C1 segment of cervical spinal cord (tissue), 14 donors: ENCODE data around the gene CACNG5.
"Not testable (repeated sequence)": the region's sequence is repeated elsewhere in the genome, so short reads cannot be mapped to it uniquely, and the experiment has no call there.

ENCODE experiments used
- DNase-seq, 14 donors: peaks; one replicate each; lab custom pipeline; 2025; lab: John Stamatoyannopoulos, UW

Gene CACNG5

DNA sequence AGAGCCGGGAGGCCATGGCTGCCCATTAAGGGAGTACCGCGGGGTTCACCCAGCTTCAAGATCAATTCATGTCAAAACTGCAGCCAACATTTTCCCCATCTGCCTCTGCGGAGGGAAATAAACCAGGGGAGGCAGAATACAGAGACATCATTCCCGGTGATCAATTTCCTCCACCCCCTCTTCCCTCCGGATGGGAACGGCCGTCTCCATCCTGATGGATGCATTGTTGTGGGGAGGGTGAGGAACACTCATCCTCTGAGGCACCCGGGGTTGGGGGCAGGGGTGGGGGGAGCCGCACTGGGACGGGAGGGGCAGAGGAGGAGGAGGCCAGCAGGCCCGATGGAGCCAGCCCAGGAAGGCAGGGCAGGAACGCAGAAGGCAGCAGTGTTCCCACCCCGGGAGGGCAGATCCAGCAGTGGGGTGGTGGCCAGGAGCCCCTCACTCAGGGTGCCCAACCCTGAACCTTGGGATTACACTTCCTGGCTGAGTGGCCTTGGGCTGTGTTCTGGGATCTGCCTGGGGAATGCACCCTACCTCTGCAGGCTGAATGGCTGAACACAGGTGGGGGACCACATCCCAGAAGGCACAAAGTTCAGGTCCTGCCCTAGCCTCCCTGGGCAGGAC is 14.2 kb downstream of the CACNG5 start:
- no peak for DNase-seq

DNA sequence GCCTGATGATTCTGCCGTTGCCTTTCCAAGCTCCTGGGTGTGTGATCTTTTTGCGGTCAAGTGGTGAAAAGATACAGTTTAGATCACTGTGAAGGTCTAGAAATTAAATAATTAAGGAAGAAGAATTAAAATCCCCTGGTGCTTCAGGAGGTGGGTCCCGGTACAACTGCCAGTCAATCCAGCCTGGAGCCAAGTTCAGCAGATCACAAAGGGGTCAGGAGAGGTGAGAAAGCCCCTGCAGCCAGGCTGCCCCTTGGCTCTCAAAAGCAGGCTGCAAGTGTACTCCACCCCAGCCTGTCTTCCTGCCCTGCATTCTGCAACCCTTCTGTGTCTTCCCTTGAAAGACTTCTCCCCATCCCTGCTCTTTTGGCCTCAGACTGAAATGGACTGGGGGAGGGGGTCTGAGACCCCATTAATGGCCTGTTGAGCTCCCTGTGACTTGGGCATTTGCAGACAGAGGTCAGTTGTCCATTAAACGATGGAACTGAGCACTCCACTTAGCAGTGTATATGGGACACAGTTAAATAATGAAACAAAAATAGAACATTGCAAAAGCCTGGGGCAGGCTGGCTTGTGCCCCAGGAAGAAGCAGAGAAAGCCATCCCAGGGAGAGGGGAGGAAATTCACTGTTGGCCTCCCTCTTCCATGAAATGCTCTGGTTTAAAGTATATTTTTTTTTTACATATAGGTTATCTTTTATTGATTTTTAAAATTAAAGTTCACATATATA is 15.1 kb downstream of the CACNG5 start:
- no peak for DNase-seq

DNA sequence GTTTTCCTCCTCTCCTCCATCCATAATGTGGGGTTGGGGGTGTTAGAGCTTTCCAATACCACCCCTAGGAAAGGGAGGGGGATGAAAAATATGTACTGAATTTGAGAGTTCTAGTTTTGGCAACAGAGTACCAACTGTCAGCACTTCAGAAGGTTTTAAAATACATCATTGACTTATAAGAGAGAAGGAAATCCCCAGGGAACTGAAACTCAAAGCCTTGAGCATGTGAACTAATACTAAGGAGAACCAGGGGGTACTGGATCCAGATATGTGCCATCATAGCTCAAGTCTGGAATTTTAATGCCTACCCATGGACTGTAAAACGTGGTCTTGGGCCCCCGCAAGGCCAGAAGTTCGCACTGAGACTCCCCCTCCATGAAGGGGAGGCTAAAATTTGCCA is 15.8 kb downstream of the CACNG5 start:
- no peak for DNase-seq

DNA sequence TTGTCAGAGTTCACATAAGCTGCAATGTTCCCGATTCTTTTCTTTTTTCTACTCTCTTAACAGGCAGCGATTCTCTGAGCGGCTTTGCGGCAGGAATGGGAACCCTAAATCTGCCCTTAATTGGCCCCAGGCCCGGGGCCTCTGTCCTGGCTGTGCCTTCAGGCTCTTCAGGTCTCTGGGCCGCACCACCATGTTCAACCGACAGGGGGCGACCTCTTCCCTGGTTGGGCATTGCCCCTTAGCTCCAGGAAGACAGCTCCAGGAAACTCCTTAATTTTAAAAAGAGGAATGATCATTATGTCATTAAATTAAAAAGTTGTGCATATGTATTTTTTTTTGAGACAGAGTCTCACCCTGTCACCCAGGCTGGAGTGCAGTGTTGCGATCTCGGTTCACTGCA is 20.3 kb downstream of the CACNG5 start:
- no peak for DNase-seq

DNA sequence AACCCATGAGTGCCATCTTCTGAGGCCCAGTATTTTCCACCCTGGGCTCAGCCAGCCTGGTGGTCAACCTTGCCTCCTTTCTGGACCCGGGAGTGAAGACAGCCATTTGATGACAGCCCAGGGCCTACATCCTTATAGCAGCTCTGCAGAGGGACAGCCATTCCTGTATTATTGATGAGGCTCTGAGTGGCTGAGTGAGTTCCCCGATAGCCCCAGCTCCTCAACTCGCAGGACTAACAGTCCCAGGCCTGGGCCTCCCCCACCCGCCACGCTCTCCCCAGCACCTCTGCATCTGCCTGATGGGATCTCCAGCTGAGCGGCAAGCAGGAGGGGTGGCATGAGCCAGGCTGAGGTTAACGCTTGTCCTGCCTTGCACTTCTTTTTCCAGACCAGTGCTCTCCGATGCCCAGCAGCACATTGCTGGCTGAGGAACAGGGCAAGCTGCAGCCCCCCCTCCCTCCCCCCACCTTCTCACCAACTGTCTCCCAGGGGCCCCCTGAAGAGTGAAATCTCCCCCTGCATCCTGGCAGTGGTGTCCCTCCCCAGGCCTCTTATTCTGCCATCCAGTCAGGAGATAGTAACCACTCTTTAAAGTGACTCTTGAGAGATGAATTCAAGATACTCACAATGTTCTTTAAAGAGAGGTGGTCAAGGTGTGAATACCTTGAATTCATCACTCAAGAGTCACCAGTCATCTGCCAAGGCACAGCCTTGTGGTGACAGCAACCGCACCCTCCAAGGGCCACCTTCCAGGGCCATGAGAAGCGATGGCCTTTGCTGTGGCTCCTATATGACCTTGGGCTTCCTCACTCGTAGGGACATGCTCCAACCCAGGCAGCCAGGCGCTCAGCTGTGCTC is 23.5 kb downstream of the CACNG5 start:
- DNase-seq: no peak

DNA sequence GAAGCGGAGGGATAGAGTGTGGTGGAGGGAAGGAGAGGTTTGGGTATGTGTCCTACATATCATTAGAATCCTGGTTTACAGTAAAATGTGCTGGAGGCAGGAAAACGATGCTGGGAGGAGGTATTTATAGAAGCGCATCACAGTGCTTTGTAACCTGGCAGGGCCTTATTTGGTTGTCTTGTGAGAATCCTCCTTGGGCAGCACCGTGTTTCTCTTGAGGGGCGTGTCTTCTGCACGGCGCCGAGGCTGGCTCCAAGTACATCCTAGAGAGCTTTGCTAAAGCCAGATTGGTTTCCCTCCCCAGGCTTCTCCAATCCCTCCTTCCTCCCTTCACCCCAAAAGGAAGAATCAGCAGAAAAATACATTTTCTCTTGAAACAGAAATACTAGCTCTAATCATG is 24.4 kb downstream of the CACNG5 start:
- no peak for DNase-seq

DNA sequence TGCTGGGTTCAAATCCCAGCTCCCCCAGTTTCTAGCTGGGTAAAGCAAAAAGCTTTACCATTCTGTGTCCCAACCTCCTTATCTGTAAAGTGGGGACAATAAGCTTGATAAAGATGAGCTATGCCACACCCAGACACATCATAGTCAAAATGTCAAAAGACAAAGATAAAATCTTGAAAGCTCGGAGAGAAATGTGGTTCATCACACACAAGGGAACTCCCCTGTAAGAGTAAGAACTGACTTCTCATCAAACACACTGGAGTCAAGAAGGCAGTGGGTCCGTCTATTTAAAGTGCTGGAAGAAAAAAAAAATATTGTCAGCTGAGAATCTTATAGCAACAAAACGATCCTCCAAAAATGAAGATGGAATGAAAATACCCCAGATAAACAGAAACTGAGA is 25.3 kb downstream of the CACNG5 start:
- DNase-seq: no peak

DNA sequence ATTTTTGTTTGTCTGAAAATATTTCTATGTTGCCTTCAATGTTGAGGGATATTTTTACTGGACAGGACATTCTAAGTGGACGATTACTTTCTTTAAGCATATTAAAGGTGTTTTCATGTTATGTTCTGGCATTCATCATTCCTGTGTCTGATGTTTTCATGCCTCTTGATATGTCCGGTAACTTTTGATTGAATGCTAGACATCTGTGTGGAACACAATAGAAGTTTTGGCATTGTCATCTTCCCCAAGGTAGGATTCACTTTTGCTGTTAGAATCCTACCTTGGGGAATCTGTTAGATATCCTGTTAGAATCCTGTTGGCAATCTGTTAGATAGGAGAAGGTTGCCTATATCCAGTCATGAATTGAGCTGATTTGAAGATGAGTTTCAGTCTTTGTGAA is 28.9 kb downstream of the CACNG5 start:
- no peak for DNase-seq

DNA sequence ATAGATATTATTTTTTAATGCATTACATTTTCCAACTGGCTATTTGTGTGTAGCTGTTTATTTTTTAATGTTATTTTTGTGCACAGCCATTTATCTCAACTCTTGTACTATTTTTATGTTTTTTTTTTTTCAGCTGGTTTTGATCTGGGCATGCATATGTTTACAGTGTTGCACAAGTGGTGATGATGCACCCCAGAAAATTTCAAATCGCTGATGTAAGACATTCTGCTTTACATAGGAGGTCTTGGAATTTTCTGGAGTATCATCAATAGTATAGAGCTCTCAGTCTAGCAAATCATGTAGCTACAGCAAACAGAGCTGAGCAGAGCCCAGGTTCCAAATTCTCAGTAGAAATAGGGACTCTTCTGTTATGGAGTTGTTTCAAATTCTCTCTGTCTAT is 30.2 kb downstream of the CACNG5 start:
- no peak for DNase-seq

DNA sequence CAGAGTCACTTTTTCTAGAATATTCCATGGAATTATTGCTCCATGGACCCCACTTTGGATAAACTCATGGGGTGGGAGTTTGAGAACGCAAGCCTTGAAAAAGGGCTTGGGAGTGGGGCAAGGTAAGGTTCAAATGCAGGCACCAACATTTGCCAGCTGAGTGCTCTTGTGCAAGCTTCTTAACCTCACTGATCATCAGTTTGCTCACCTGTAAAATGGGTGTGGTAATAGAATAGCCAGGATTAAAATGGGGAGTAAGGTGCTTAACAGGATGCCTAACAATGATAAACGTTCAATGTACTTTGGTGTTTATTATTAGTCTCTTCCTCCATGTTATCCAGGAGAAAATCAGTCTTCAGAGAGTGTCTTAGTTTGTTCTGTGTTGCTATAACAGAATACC is 39.0 kb downstream of the CACNG5 start:
- DNase-seq: no peak

DNA sequence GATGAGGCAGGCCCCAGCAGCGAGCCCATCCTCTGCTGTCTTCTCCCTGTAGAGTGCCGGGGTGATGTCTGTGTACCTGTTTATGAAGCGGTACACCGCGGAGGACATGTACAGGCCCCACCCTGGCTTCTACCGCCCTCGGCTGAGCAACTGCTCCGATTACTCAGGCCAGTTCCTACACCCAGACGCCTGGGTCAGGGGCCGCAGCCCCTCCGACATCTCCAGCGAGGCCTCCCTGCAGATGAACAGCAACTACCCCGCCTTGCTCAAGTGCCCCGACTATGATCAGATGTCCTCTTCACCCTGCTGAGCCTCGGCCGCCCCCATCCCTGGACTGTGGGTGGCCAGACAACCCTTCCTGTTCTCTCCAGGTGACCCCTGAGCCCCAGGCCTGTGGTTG is 50.0 kb downstream of the CACNG5 start:
- no peak for DNase-seq

DNA sequence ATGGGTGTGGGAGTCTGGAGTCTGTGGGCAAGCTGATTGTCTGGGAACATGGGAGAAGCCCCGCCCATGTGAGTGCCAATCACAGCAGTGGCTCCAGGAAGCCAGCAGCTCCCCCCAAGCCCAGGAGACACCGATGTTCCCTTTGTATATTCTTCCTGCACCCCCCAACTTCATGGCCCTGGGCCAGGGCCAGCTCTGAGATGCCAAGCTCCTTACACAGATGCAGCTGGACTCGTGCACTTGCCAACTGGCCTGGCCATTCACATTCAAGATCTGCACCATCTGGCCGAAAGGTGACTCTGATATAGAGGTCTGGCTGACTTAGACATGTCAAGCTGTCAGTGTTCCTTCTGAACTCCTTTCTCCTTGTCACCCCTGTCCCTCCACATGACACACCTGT is 50.5 kb downstream of the CACNG5 start:
- peak in 1 of 14 donors; percentile 11 for DNase-seq

DNA sequence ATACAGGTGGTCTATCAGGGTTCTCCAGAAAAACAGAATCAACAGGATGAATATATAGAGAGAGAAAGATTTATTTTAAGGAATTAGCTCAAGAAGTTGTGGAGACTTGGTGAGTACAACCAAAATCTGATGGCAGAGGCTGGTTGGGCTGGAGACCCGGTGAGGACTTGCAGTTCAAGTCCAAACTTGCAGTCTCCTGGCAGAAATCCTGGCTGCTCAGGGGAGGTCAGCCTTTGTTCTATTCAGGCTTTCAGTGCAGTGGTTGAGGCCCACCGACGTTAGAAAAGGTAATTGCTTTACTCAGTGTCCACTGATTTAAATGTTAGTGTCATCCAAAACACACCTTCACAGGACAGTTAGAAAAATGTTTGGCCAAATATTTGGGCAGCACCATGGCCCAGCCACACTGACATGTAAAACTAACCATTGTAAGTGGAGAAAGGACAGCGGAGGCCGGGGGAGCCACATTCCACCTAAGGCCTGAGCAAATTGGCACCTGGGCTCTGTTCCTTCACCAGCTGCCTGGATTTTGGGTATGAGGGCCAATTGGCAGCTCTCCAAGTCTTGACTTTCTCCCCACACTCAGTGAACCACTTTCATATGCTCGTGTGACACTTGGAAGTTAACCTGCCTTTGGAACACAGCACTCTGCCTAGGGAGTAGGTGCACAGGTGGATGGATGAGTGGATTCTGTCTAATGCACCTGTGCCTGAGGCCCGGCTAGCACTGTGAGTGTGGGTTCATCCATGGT is 54.7 kb downstream of the CACNG5 start:
- no peak for DNase-seq

DNA sequence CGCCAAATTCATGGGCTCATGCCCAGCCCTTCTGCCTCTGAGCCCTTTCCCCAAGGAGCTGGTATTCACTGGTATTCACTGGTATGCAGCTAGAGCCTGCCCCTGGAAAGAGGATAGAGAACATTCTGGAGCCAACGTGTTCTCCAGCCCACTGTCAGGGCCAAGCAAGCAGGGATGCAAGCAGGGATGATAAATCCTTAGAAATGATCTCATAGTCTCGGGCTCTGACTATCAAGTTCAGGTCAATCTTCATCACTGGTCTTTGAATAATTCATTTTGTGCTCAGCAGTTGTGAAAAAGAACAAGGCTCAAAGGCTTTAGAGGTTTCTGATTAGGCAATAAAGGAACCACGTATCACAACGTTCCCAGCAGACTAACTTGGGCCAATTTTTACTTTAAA is 57.3 kb downstream of the CACNG5 start:
- no peak for DNase-seq

DNA sequence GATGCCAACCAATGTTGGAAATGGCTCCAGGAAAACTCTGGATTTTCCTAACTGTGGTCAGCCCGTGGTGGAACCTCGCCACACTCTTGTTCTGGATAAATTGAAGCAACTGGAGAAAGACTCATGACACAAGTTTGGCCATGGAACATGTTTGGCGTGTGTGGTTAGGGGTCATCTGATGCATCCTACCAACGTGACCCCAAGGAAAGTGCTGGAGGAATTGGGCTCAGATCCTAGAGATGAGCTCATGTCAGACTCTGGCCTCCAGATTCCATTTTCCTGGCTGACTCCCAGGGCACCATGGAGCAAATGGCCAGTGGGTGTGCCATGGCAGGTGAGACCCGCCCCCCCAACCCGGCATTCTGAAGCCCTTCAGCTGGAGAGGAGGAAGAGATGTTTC is 58.5 kb downstream of the CACNG5 start:
- DNase-seq: no peak

DNA sequence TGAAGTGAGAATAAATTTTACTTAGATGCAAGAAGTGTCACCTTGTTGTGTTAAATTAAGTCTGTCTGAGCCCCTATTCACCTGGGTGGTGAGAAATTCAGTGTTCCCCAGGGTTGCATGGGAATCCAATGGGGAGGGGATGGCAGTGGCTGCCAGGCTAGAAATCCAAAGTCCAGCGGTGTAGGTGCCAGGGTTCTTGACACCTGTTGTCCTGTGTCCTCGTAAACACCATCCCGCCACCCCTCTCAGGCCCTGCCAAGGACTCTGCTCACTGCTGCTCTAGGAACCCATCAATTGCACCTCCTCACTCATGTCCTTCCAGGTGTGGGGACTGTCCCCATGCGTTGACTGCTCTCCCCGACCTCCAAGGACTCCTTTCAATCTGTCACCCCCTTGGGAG is 58.9 kb downstream of the CACNG5 start:
- no peak for DNase-seq

DNA sequence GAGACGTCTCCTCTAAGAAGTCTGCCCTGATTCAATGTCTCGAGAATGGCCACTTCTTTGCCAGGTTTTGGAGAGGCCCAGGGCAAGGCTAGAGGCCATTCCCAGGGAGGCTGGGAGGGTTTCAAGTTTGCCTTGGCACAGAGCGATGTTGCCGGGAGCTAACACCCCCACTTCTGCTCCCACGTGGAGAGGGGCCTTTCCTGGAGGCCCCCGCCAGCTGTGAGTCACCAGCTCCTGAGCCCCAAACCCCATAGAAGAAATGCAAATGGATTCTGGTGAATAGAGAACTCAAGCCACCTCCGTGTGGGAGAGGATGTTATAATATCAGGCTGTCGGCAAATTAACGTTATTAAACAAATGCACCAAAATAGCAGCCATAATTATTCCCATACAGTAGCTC is 62.2 kb downstream of the CACNG5 start:
- no peak for DNase-seq

DNA sequence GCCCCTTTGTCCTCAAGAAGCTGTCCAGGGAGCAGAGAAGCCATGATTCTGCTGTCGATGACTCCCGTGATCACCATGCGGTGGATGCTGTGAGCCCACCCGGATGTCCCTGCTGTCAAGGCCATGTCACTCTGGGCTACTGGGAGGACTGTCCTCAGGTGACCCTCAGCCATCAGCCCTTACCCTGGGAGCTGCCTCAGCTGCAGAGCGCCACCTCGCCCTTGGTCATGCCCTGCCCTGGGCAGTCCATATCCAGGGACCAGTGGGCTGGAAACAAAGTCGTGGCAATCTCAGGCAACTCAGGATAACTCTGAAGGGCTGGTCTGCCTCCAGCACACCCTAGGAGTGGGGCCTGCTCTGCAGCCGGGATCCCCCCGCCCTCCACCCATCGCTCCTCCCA is 63.6 kb downstream of the CACNG5 start:
- no peak for DNase-seq

DNA sequence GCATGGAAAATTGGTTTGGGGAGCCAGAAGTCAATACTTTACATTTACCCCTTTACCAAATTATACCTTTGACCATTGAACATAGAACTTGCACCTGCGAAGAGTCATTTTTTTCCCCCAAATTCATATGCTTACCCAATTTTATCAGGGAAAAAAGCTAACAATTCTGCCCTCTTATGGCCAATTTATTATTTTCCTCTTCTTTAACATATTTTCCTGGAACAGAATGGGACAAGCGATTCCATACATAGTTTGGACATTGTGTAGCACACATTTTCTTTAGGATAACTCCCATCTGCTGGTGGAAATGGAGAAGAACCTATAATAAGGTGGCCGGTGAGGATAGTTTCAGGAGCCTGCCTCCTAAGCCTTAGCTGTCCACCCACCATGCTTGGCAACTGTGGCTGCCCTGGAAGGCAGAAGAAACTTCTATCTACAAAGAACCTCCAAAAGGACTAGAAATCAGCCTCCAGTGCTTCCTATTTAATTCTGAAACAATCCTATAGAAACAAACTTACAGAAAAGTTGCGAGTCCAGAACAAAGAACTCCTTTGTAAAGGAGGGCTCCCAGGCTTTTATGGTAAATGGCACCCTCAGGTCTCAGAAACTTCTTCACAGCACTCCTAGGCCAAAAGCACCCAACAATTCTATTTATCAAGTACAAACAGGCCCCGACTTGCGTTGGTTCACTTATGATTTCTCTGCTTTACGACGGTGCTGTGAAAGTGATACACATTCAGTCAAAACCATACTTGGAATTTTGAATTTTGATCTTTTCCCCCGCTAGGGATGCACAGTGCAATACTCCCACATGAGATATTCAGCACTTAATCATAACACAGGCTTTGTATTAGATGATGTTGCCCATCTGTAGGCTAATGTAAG is 65.5 kb downstream of the CACNG5 start:
- no peak for DNase-seq

DNA sequence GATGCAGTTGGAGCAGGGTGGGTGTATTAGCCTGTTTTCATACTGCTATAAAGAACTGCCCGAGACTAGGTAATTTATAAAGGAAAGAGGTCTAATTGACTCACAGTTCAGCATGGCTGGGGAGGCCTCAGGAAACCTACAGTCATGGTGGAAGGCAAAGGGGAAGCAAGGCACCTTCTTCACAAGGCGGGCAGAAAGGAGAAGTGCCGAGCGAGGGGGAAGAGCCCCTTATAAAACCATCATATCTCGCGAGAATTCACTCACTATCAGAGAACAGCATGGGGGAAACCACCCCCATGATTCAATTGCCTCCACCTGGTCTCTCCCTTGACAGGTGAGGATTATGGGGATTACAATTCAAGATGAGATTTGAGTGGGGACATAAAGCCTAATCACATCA is 68.4 kb downstream of the CACNG5 start:
- not testable (repeated sequence) for DNase-seq

DNA sequence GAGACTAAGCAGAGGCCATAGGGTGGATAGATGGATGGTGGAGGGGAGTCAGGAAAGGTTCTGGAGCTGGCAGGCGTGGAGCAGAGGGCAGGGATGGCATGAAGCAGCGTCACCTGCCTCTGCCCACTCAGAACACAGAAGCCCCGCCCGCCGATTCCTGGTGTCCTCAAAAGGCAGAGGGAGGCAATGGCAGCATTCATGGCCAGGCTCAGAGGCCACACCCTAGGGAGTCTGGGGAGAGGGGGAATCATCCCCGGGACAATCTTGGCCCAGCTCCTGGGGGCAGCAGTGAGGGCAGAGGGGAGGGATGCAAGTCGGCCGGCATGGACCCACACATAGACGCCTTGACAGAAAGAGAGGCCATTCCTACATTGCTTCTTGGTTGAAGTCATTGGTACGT is 68.9 kb downstream of the CACNG5 start:
- no peak for DNase-seq
